Medulla oblongata (tissue), 1 donor: ENCODE data around the gene NCOR1.

ENCODE experiments used
- DNase-seq: peaks from one replicate; pipeline ENCODE4 v3.0.0-alpha.2; 2015; ENCODE audit errors: extremely low spot score

NCOR1 gene

DNA sequence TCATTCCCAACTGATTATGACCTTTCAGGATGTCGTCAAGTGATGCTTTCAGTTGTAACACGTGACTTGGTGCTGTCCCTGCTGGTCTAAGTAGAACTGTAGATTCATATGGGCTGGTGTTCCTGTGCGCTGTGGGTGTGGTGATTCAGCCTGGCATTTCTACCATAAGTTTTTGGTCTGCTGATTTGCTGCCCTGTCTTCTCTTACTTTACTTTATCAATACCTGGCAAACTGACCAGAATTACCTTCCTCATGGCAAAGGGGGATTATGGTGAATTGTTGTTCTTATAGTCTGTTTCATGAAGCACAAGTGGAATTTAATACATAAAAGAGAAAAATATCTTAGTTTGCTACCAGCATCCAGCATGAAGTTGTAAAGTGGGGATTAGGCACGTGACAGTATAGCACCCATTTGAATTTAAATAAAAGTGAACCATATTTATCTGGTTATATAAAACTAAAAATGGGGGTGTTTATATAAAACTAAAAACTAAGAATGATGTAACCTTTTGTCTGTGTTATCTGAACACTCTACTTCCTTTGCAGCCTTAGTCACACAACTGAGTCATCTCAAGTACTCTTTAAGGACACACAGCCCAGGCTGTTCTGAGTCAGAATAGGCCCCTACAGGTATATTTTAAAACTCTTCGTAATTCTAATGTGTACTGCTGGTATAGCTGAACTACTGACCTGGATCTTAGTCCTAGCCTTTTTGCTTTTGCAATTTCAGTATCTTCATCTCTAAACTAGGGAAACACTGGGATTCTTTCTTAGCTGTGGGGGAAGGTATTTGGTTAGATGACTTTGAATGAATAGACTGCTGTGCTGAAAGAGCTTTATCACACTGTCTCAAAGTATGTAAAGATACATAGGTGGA, 187.4 kb downstream of the NCOR1 start:
- no peak for DNase-seq

- no peak for DNase-seq
These were observed 188.4 kb downstream of the NCOR1 start for GRCh38 chr17:16026895-16027294.

DNA sequence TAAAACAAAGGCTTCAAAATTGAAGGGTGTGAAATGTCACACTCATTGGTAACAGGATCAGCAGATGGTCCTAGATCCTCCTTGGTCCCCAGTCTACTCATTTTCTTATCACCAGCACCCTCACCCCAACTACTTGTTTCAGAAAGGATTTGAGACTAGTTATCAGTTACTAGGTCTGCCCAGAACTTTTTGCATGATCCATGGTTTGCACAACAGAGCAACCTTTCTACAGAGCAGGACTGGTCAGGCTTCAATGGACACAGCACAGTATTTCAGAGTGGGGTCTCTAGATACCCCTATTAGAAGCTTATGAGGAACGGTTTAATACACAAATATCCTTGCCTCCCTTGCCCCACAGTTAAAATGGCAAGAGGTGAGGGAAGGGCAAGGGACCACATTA, 190.1 kb downstream of the NCOR1 start:
- no peak for DNase-seq

DNA sequence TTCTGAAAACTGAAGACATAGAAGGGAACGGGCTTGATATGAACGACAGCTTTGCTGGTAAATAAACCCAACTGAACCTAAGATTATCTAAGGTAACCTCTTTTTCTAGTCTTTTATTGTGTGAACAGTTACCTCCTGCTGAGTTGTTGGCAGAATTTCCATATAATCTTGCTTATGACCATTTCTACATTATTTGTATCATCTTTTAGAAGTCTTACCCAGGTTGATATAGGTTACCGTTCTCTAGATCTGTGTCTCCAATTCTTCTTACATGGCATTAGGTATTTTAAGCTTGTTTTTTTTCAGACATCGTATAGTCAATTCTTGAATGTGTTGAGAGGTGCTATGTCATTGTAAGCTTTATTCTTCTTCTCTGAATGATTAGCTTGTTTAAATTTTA, 191.5 kb downstream of the NCOR1 start:
- no peak for DNase-seq

GRCh38 chr17:16019347-16019746, 196.0 kb downstream of the NCOR1 start:
- DNase-seq, result no peak

- no peak for DNase-seq
These were observed 201.4 kb downstream of the NCOR1 start for GRCh38 chr17:16013943-16014407.

- no peak for DNase-seq
These were observed 207.9 kb downstream of the NCOR1 start for GRCh38 chr17:16007439-16007838.

- DNase-seq, result no peak
These were observed 209.7 kb downstream of the NCOR1 start for GRCh38 chr17:16005636-16006035.

- no peak for DNase-seq
These were observed 211.5 kb downstream of the NCOR1 start for GRCh38 chr17:16003841-16004240.

DNA sequence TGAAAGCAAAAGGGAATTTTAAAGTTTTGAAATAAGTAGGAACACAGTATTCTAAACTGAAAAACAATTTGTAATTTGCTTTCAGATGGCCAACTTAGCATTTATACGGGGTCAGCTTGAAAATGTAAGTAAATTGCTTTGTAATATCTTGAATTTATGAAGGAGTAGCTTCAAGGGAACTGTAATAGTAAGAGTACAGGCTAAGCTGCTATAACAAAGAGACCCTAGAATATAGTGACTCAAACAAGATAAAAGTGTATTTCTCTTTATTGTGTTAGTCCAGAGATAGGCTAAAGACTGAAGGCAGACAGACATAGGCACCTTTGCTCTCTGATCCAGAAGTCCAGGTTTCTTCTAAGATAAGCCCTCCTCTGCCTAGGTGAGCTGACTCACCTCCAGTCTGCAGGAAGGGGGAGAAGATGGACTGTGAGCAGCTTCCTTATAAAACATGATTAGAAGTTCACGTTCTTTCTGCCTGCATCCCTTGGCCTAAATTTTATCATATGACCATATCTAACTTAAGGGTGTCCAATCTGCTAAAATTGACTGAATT, 212.6 kb downstream of the NCOR1 start:
- no peak for DNase-seq

DNA sequence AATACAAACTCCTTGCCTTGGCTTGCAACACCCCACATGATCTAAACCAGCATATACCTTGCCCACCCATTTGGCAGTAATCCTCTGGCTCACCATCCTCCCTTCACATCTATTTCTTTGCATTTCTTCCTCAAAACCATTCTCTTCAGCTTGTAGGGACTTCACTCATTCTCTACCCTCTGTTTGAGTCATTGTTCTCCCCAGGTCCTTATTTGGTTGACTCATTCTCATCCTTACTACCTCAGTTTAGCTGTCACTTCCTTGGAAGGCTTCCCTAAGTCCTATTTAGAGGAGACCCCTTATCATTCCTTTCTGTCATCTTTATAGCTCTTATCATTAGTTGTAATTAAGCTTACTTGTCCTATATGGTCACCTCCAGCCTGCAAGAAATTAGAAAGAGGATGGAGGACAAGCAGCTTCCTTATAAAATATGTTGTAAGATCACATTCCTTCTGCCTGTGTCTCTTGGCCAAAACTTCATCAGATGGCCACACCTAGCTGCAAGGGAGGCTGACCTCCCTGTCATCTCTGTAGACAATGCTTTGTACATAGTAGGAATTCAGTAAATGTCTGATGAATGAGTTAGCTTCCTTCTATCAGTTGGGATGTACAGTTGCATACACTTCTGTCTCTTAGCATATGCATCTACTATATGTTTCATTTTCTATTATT, 214.0 kb downstream of the NCOR1 start:
- no peak for DNase-seq

- peak; percentile 35 for DNase-seq
These were observed 215.1 kb downstream of the NCOR1 start for GRCh38 chr17:15999974-16000827.

DNA sequence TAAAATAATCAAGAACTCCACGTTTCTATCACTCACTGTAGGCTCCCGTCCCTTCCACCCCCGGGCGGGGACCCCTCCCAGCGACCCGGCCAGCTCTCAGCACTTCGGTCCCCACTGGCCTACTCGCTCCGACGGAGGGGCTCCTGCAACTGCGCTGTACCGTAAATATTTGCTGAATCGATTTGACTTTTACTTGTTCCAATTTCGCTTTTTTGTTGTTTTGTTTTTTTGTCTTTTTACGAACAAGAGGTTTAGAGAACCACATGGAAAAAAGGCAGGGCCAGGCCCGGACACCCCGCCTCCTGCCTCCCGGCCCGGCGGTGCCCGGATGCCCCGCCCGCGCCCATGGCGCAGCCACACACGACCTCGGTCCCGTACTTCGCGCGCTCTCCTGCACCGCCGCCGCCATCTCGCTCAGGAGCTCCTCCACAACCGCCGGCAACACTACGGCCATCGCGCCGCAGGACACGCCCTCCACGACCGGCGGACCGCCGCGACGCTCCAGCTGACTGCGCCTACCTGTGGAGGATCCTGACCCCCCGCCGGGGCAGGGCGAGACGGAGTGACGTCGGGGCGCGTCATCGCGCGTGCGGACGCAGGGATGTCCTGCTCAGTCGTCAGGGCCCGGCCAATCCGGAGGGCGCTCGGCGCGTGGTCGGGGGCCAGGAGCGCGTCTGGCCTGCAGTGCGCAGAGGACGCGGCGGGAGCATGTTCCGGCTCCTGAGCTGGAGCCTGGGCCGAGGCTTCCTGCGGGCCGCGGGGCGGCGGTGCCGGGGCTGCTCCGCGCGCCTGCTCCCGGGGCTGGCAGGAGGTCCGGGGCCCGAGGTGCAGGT, 216.0 kb downstream of the NCOR1 start, which contains the start of the genes TTC19 and ZSWIM7:
TTC19 (plus strand) TSS at position 684 of the 833 bp plus-strand sequence; CDS start at position 709, 25 bp downstream.
ZSWIM7 (minus strand) TSS at position 564 of the 833 bp plus-strand sequence; CDS start at position 454, 110 bp downstream.
- DNase-seq, result peak; percentile 97

GRCh38 chr17:15998031-15998562, 217.2 kb downstream of the NCOR1 start:
- no peak for DNase-seq

GRCh38 chr17:15996322-15996721, 219.0 kb downstream of the NCOR1 start:
- DNase-seq, result no peak

GRCh38 chr17:15981646-15982580, 233.4 kb downstream of the NCOR1 start:
- no peak for DNase-seq

GRCh38 chr17:15981208-15981607, 234.1 kb downstream of the NCOR1 start:
- no peak for DNase-seq
